Measurements from ENCODE around the gene CACNA2D4.
A peak's percentile ranks its signal among the peaks of the same experiment; 100 is the strongest.

Gene CACNA2D4

DNA sequence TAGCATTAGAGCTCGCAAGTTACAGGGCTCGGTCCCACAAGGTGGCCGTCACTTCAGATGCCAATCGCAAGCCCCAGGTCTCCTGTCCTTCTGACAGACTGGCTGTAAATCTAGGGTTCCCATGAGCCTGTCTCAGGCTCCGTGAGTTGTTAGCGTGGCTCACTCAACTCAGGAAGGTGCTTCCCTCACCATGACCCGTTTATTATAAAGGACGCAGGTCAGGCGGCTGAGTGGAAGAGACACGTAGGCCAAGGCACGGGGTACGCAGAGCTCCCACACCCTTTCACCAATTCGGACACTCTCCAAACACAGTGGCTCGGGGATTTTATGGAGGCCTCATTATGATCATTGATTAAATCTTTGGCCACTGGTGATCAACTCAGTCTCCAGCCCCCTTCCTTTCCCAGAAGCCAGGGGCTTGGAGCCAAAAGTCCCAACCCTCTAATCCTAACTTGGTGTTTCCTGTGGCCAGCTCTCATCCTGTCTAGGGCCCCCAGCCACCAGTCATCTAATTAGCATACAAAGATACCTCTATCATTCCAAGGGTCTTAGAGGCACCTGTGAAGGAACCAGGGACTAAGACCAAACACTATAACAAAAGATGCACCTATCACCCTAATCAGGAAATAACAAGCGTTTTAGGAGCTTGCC lies 123.9 kb downstream of the CACNA2D4 start:
- no peak overlapping the region for H3K4me3 ChIP-seq (IDR thresholded peaks at IDR 0.05; ENCODE audit: insufficient read depth, low read depth, low read length)
- no peak overlapping the region for H3K4me2 ChIP-seq
- H3K27me3 ChIP-seq (ENCODE audit: insufficient read depth, low read depth), result no peaks in the 10 kb centered on the region
- H4K20me1 ChIP-seq (ENCODE audit: insufficient read depth), result no peaks in the 10 kb centered on the region
- no peak overlapping the region for H2AFZ ChIP-seq (ENCODE audit: low read depth)
- TF ChIP-seq, protein P1, sequence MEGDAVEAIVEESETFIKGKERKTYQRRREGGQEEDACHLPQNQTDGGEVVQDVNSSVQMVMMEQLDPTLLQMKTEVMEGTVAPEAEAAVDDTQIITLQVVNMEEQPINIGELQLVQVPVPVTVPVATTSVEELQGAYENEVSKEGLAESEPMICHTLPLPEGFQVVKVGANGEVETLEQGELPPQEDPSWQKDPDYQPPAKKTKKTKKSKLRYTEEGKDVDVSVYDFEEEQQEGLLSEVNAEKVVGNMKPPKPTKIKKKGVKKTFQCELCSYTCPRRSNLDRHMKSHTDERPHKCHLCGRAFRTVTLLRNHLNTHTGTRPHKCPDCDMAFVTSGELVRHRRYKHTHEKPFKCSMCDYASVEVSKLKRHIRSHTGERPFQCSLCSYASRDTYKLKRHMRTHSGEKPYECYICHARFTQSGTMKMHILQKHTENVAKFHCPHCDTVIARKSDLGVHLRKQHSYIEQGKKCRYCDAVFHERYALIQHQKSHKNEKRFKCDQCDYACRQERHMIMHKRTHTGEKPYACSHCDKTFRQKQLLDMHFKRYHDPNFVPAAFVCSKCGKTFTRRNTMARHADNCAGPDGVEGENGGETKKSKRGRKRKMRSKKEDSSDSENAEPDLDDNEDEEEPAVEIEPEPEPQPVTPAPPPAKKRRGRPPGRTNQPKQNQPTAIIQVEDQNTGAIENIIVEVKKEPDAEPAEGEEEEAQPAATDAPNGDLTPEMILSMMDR (conservative IDR thresholded peaks at IDR 0.05; ENCODE audit: low read depth, low read length), result no peak
- peaks cover 13% of the 10 kb centered on the region for H3K4me1 ChIP-seq (ENCODE audit: low read depth, poor library complexity, severe bottlenecking)
- H3K27ac ChIP-seq, result no peak overlapping the region
- H3K9ac ChIP-seq, result no peak overlapping the region
- H3K79me2 ChIP-seq (ENCODE audit: insufficient read depth, low read depth), result no peaks in the 10 kb centered on the region
- no peaks in the 10 kb centered on the region for H3K36me3 ChIP-seq (ENCODE audit: insufficient read depth)

DNA sequence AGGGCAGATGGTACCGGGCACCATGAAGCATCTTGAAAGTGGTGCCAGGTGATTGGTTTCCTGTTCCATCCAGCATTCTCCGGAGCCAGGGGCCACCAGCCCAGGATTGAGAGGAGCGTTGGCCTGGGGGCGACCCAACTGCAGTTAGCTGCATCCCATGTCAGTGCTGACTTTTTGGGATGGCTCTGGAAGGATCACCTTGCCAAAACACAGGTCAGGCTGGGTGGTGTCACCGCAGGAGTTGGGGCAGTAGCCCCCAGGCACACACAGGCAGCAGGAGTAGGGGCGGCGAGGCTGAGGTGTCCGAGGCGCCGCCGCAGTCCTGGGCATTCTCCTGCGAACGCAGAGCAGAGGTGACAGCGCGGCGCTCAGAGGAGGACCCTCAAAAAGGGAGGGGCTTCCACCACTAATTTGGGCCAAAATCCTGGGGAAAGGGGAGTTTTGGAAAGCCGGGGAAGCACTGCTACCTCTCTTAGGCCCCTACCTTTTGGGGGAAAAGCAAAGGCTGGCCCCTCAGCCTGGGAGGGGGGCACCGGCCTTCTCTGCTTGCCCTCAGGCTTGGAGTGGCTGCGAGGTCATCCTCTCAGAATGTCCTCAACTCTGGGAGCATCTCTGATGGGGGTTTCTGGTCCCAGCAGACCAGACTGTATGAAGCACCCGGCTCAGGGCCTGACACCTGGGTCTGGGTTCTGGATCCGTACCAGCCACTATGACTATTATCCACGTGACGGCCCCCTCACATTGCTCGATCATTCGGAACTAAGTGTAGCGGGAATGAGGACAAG lies 124.8 kb downstream of the CACNA2D4 start:
- Histone ChIP-seq H3K4me3 (IDR thresholded peaks at IDR 0.05; ENCODE audit: insufficient read depth, low read depth, low read length) (no peak overlapping the region), H3K27ac (no peak overlapping the region), H3K27me3 (ENCODE audit: insufficient read depth, low read depth) (no peaks in the 10 kb centered on the region), H3K36me3 (ENCODE audit: insufficient read depth) (no peaks in the 10 kb centered on the region), H3K4me1 (ENCODE audit: low read depth, poor library complexity, severe bottlenecking) (peaks cover 16% of the 10 kb centered on the region), H2AFZ (ENCODE audit: low read depth) (no peak overlapping the region), H3K79me2 (ENCODE audit: insufficient read depth, low read depth) (peaks cover 4% of the 10 kb centered on the region), H3K9ac (no peak overlapping the region), H3K4me2 (no peak overlapping the region), H4K20me1 (ENCODE audit: insufficient read depth) (no peaks in the 10 kb centered on the region)
- TF ChIP-seq, protein P1 (conservative IDR thresholded peaks at IDR 0.05; ENCODE audit: low read depth, low read length), result no peak

DNA sequence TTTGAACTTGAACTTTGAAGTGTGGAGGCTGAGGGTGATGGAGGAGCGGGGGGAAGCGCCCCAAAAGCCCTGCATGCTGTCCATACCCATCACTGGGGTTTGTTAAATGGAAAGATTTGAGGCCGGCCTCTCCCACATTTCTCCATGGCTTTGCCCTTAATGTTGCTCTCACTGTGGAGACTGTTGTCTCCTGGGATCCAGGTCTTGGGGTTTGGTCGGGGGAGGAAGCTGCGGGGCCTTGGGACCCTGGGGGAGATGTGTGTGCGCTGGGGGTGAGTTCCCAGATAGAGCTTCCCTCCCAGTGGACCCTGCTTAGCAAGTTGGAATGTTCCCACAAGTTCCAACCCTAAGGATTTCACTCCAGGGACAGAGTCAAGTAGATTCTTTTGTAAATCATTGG lies 126.0 kb downstream of the CACNA2D4 start:
- H3K4me2 ChIP-seq, result no peak overlapping the region
- H3K9ac ChIP-seq, result no peak overlapping the region

DNA sequence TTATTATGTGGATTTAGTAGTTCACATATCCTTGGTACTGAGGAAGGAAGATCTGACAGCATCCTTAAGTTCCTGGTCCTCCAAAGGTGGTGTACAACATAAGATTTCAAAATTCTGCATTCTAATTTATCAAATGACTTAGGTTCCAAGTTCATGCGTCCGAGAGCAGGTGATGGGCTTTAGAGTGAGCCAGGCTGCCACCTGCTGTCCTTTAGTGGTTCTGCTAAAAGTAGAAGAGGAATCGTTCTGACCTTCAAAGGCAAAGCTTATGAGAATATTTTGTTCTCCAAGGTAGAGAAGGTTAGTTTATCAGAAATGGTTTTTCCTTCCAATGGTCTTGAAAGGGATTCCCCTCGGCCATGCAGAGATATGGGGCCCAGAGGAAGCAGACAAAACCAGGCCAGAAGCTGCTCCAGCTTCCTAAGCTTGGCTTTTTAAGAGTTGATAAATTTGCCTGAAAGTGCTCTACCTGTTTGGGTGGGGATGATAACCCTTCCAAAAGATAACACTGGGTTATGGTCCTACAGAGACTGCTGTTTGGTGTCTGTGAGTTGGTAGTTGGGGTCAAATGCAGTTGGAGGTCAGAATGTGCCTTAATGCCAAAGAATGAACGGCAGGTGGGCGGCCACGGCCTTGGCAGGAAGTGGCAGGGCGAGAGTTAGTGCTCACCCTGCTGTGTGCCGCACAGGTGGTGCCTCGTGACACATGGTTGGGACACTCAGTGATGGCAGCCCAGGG lies 127.2 kb downstream of the CACNA2D4 start:
- H3K27me3 ChIP-seq (ENCODE audit: insufficient read depth, low read depth), result no peaks in the 10 kb centered on the region
- no peak overlapping the region for H3K4me3 ChIP-seq (IDR thresholded peaks at IDR 0.05; ENCODE audit: insufficient read depth, low read depth, low read length)
- H2AFZ ChIP-seq (ENCODE audit: low read depth), result no peak overlapping the region
- TF ChIP-seq, protein P1 (conservative IDR thresholded peaks at IDR 0.05; ENCODE audit: low read depth, low read length), result peak; percentile 81
- no peaks in the 10 kb centered on the region for H4K20me1 ChIP-seq (ENCODE audit: insufficient read depth)
- H3K4me1 ChIP-seq (ENCODE audit: low read depth, poor library complexity, severe bottlenecking), result peaks cover 24% of the 10 kb centered on the region
- no peak overlapping the region for H3K27ac ChIP-seq
- H3K9ac ChIP-seq, result no peak overlapping the region
- H3K4me2 ChIP-seq, result no peak overlapping the region
- H3K36me3 ChIP-seq (ENCODE audit: insufficient read depth), result no peaks in the 10 kb centered on the region
- H3K79me2 ChIP-seq (ENCODE audit: insufficient read depth, low read depth), result peaks cover 5% of the 10 kb centered on the region

More for the DNA sequence above, 126.0 kb downstream of the CACNA2D4 start:
- peaks cover 24% of the 10 kb centered on the region for H3K4me1 ChIP-seq (ENCODE audit: low read depth, poor library complexity, severe bottlenecking)
- peaks cover 5% of the 10 kb centered on the region for H3K79me2 ChIP-seq (ENCODE audit: insufficient read depth, low read depth)
- H4K20me1 ChIP-seq (ENCODE audit: insufficient read depth), result no peaks in the 10 kb centered on the region
- H3K36me3 ChIP-seq (ENCODE audit: insufficient read depth), result no peaks in the 10 kb centered on the region
- no peak overlapping the region for H2AFZ ChIP-seq (ENCODE audit: low read depth)
- no peak overlapping the region for H3K27ac ChIP-seq
- no peak overlapping the region for H3K4me3 ChIP-seq (IDR thresholded peaks at IDR 0.05; ENCODE audit: insufficient read depth, low read depth, low read length)
- TF ChIP-seq, protein P1 (conservative IDR thresholded peaks at IDR 0.05; ENCODE audit: low read depth, low read length), result no peak
- no peaks in the 10 kb centered on the region for H3K27me3 ChIP-seq (ENCODE audit: insufficient read depth, low read depth)

All from KMS-11 (cell line).